Astrocyte of the spinal cord (primary cell): ENCODE measurements around the gene EZH2.

ENCODE experiments used
- DNase-seq: peaks from one replicate; pipeline ENCODE4 v3.0.0; 2011; ENCODE audit warnings: low read depth, low spot score
- H3K4me3 ChIP-seq: 2 replicates; pipeline ENCODE4 v1.5.1; 2011; ENCODE audit warnings: low read depth, mild to moderate bottlenecking, low read length, moderate library complexity
- CTCF ChIP-seq: IDR thresholded peaks from 2 replicates; pipeline ENCODE4 v1.5.1; 2012; ENCODE audit warnings: low read depth, mild to moderate bottlenecking, low read length, inconsistent platforms
- in situ Hi-C: cut with HindIII; loops from 2 replicates; pipeline ENCODE4 v1.10.0; 2017; ENCODE audit warnings: low sequenced_read_pairs

EZH2 gene

GRCh38 chr7:148761499-148762278, 122.4 kb downstream of the EZH2 start:
- in situ Hi-C loops, result no loop called here
- H3K4me3 ChIP-seq, result no peak overlapping the region
- no peak for TF ChIP-seq CTCF
- DNase-seq, result no peak
